AG04449 (cell line): ENCODE data around the gene PTPN23.

Experiments used
- CTCF ChIA-PET: fragments of 350-600 bp; formaldehyde crosslinking; extraction: SDS; loops from one replicate; lab custom pipeline; 2021; ENCODE audit warnings: antibody characterized with exemption; lab: Yijun Ruan, JAX
- POLR2A ChIA-PET: fragments of 400-600, 350-600 bp; formaldehyde crosslinking; extraction: SDS; loops from one replicate; lab custom pipeline; 2020; ENCODE audit warnings: antibody characterized with exemption, inconsistent platforms; lab: Yijun Ruan, JAX
- DNase-seq: peaks from one replicate; pipeline ENCODE4 v3.0.0-alpha.2; 2010; ENCODE audit warnings: low read depth, low spot score
- H3K4me3 ChIP-seq: 2 replicates; pipeline ENCODE4 v1.5.1; 2011; ENCODE audit warnings: low read depth, mild to moderate bottlenecking, control low read depth, low read length
- TF ChIP-seq, protein P1 (sequence below): IDR thresholded peaks from one replicate; pipeline ENCODE4 v1.5.1; 2011; ENCODE audit warnings: mild to moderate bottlenecking, moderate library complexity, low read length, control low read depth, inconsistent platforms; ENCODE audit not compliant: insufficient read depth; ENCODE audit errors: missing control alignments

PTPN23 gene

DNA sequence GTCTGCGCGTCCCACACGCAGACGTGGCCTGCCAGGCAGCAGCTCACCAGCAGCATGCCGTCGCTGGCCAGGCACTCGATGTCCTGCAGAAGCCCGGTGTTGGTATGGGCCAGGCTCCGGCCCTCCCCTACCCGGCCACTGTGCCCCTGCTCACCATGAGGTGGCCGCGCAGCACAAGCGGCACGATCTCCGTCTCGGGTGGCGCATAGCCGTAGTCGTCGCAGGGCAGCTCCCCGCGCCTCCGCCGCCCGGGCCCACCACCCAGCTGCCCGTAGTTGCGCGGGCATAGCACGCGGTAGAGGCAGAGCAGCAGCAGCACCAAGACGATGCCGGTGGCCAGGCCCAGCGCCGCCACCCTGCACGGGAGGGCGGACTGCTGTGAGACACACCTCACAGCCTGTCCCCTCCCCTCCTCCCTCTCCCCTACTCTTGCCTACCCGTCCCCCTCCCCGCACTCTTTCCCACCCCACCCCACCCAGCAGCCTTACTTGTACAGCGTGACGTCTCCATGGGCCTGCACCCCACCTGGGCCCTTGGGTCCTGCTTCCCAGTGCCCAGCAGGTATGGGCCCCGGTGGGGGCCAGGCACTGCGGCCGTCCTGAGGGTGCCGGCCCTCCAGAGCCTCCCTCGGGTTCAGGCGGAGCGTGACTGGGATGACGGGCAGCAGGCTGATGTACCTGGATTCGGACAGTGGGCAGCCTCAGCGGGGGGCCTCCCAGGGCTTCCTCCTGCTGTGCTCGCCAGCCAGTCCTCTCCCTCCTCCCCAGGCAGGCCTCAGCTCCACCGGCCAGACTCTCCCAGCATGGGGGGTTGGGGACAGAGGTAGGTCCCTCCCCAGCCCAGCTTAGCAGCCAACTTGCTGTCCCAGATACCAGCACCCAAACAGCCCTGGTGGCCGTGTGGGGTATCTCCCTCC, 37.6 kb downstream of the PTPN23 start:
- no peak for DNase-seq
- POLR2A ChIA-PET: no interaction called here
- TF ChIP-seq, protein P1, sequence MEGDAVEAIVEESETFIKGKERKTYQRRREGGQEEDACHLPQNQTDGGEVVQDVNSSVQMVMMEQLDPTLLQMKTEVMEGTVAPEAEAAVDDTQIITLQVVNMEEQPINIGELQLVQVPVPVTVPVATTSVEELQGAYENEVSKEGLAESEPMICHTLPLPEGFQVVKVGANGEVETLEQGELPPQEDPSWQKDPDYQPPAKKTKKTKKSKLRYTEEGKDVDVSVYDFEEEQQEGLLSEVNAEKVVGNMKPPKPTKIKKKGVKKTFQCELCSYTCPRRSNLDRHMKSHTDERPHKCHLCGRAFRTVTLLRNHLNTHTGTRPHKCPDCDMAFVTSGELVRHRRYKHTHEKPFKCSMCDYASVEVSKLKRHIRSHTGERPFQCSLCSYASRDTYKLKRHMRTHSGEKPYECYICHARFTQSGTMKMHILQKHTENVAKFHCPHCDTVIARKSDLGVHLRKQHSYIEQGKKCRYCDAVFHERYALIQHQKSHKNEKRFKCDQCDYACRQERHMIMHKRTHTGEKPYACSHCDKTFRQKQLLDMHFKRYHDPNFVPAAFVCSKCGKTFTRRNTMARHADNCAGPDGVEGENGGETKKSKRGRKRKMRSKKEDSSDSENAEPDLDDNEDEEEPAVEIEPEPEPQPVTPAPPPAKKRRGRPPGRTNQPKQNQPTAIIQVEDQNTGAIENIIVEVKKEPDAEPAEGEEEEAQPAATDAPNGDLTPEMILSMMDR: no peak
- H3K4me3 ChIP-seq: no peak overlapping the region
- CTCF ChIA-PET: interaction anchor here (0.7 to 7.5 kb wide), 5 partner anchors 7 to 371 kb away, joined by 3 to 75 read pairs (median 46); no protein-coding TSS in a partner anchor

GRCh38 chr3:47419083-47420043, 38.5 kb downstream of the PTPN23 start:
- no peak for DNase-seq
- TF ChIP-seq, protein P1: no peak
- no peak overlapping the region for H3K4me3 ChIP-seq
- POLR2A ChIA-PET: no interaction called here
- CTCF ChIA-PET: interaction anchor here (0.6 to 7.5 kb wide), 12 partner anchors 8 to 370 kb away, joined by 3 to 75 read pairs (median 16); partner anchors contain the start of genes ELP6 and SCAP

DNA sequence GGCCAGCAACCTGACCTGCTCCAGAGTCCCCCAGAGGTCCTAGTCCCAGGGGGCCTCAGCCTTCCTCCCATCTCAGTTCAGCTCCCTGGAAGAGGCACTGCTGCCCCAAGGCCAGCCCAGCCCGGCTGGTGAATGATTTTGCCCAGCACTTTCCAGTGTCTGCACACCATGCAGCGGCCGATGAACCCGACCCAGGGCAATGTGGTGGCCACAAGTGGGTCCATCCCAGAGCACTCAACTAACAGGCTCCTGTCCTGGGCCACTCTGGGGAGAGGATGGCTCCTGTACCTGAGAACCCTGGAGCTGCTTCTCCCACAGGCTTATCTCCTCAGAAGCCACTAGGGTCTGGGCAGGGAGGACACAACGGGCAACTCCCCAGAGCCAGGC, 39.2 kb downstream of the PTPN23 start:
- CTCF ChIA-PET: interaction anchor here (0.9 to 7.5 kb wide), 13 partner anchors 9 to 370 kb away, joined by 3 to 75 read pairs (median 19); partner anchors contain the start of genes ELP6, KIF9, KLHL18 and SCAP
- TF ChIP-seq, protein P1: no peak
- no peak overlapping the region for H3K4me3 ChIP-seq
- no peak for DNase-seq
- POLR2A ChIA-PET: no interaction called here

- H3K4me3 ChIP-seq: no peak overlapping the region
- TF ChIP-seq, protein P1: peak; percentile 96
- POLR2A ChIA-PET: interaction anchor here (1.0 to 1.6 kb wide), 2 partner anchors 14 to 55 kb away, joined by 4 to 5 read pairs; partner anchors contain the start of gene SCAP
- peak; percentile 29 for DNase-seq
- CTCF ChIA-PET: interaction anchor here (0.6 to 7.5 kb wide), 35 partner anchors 9 to 369 kb away, joined by 3 to 75 read pairs (median 4); partner anchors contain the start of genes ELP6, KIF9, KLHL18 and SCAP
Observed at GRCh38 chr3:47420511-47421484, 40.0 kb downstream of the PTPN23 start.
